DND-41 (cell line): ENCODE data around the gene ALDH6A1.

Experiments
- ATAC-seq: fragments of 200-7000 bp; cut with Tn5 transposase; 3 replicates; pipeline ENCODE4 v1.9.1; 2021; ENCODE audit warnings: low read depth; ENCODE audit not compliant: insufficient read depth
- DNase-seq: peaks from one replicate; pipeline ENCODE4 v3.0.0-alpha.2; 2020
- H2AFZ ChIP-seq: 2 replicates; pipeline ENCODE4 v1.6.0; 2012; ENCODE audit warnings: low read depth, low read length
- H3K27ac ChIP-seq: 2 replicates; pipeline ENCODE4 v1.5.1; 2012; ENCODE audit warnings: low read length, inconsistent platforms
- H3K27me3 ChIP-seq: fragments of 200-600 bp; sonication (generic); 2 replicates; pipeline ENCODE4 v1.6.0; 2012; ENCODE audit warnings: low read length, mild to moderate bottlenecking, inconsistent platforms; ENCODE audit not compliant: insufficient read depth, poor library complexity
- H3K36me3 ChIP-seq: 2 replicates; pipeline ENCODE4 v1.5.1; 2012; ENCODE audit warnings: low read length, inconsistent platforms; ENCODE audit not compliant: insufficient read depth
- H3K4me1 ChIP-seq: 2 replicates; pipeline ENCODE4 v1.5.1; 2012; ENCODE audit warnings: mild to moderate bottlenecking, low read length; ENCODE audit not compliant: insufficient read depth
- H3K4me2 ChIP-seq: 2 replicates; pipeline ENCODE4 v1.6.0; 2012; ENCODE audit warnings: mild to moderate bottlenecking, moderate library complexity, low read length, inconsistent platforms; ENCODE audit not compliant: insufficient read depth
- H3K4me3 ChIP-seq, 2 experiments: fragments of 200-600 bp in 1 of 2; shearing (Covaris generic) in 1 of 2; 2 replicates each; pipeline ENCODE4 v1.5.1; 2012 to 2016; ENCODE audit warnings: inconsistent platforms in 2 of 2, low read length in 2 of 2, mild to moderate bottlenecking in 2 of 2, low read depth in 1 of 2, moderate library complexity in 1 of 2
- H3K79me2 ChIP-seq: 2 replicates; pipeline ENCODE4 v1.6.0; 2012; ENCODE audit warnings: low read length, inconsistent platforms; ENCODE audit not compliant: insufficient read depth
- H3K9ac ChIP-seq: 2 replicates; pipeline ENCODE4 v1.6.0; 2012; ENCODE audit warnings: low read depth, mild to moderate bottlenecking, inconsistent platforms, low read length, moderate library complexity
- H3K9me3 ChIP-seq: 2 replicates; pipeline ENCODE4 v1.5.1; 2012; ENCODE audit warnings: low read length, moderate library complexity, mild to moderate bottlenecking, inconsistent platforms; ENCODE audit not compliant: insufficient read depth, severe bottlenecking
- H4K20me1 ChIP-seq: 2 replicates; pipeline ENCODE4 v1.6.0; 2012; ENCODE audit warnings: low read length; ENCODE audit not compliant: insufficient read depth
- EZH2 ChIP-seq: IDR thresholded peaks from 3 replicates; pipeline ENCODE4 v1.6.1; 2012; ENCODE audit warnings: borderline replicate concordance, low read depth, mild to moderate bottlenecking, moderate library complexity, low read length, inconsistent platforms; ENCODE audit not compliant: severe bottlenecking
- TF ChIP-seq, protein P1 (sequence below): IDR thresholded peaks from 2 replicates; pipeline ENCODE4 v1.5.1; 2012; ENCODE audit warnings: borderline replicate concordance, low read length, moderate library complexity, mild to moderate bottlenecking; ENCODE audit not compliant: poor library complexity, severe bottlenecking; ENCODE audit errors: extremely low read depth

Gene ALDH6A1

DNA sequence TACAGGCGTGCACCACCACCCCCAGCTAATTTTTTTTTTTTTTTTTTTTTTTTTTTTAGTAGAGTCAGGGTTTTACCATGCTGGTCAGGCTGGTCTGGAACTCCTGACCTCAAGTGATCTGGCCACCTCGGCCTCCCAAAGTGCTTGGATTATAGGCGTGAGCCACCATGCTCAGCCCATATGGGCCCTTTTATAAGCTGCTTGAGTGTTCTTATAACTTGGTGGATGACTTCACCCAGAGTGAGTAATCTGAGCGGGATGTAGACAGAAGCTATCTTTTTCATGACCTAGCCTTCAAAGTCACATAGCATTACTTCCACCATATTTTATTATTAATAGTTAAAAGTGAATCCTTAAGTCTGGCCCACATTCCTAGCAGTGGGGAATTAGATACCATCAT lies 48.7 kb downstream of the ALDH6A1 start:
- no peak overlapping the region for H3K4me3 ChIP-seq
- H3K79me2 ChIP-seq, result no peaks in the 10 kb centered on the region
- no peak for TF ChIP-seq EZH2
- TF ChIP-seq, protein P1, sequence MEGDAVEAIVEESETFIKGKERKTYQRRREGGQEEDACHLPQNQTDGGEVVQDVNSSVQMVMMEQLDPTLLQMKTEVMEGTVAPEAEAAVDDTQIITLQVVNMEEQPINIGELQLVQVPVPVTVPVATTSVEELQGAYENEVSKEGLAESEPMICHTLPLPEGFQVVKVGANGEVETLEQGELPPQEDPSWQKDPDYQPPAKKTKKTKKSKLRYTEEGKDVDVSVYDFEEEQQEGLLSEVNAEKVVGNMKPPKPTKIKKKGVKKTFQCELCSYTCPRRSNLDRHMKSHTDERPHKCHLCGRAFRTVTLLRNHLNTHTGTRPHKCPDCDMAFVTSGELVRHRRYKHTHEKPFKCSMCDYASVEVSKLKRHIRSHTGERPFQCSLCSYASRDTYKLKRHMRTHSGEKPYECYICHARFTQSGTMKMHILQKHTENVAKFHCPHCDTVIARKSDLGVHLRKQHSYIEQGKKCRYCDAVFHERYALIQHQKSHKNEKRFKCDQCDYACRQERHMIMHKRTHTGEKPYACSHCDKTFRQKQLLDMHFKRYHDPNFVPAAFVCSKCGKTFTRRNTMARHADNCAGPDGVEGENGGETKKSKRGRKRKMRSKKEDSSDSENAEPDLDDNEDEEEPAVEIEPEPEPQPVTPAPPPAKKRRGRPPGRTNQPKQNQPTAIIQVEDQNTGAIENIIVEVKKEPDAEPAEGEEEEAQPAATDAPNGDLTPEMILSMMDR, result no peak
- no peaks in the 10 kb centered on the region for H3K9me3 ChIP-seq
- no peak overlapping the region for H3K4me2 ChIP-seq
- H4K20me1 ChIP-seq, result no peaks in the 10 kb centered on the region
- no peaks in the 10 kb centered on the region for H3K4me1 ChIP-seq
- ATAC-seq (no peak), DNase-seq (no peak)
- no peaks in the 10 kb centered on the region for H3K36me3 ChIP-seq
- H3K9ac ChIP-seq, result no peak overlapping the region
- H2AFZ ChIP-seq, result no peak overlapping the region
- no peaks in the 10 kb centered on the region for H3K27me3 ChIP-seq
- no peak overlapping the region for H3K27ac ChIP-seq

DNA sequence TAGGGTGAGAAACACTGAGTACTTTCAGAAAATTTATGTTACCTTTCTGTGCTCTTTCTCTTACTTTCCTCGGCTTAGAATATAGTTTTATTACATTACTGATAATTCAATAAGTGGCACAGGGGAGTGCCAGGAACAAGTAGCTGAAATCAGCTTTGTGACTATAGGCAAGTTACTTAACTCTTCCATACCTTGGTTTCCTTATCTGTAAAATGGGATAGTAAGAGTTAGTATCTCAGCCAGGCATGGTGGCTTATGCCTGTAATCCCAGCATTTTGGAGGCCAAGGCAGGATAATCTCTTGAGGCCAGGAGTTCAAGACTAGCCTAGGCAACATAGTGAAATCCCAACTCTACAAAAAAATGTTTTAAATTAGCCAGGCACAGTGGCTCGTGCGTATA lies 49.7 kb downstream of the ALDH6A1 start:
- Histone ChIP-seq H3K79me2 (no peaks in the 10 kb centered on the region), H3K27me3 (no peaks in the 10 kb centered on the region), H3K4me3 (no peak overlapping the region), H3K4me2 (no peak overlapping the region), H3K9ac (no peak overlapping the region), H3K4me1 (no peaks in the 10 kb centered on the region), H3K36me3 (no peaks in the 10 kb centered on the region), H2AFZ (no peak overlapping the region), H3K9me3 (no peaks in the 10 kb centered on the region), H3K27ac (no peak overlapping the region), H4K20me1 (no peaks in the 10 kb centered on the region)
- no peak for TF ChIP-seq EZH2
- TF ChIP-seq, protein P1, result no peak
- no peak for ATAC-seq
- DNase-seq, result no peak

DNA sequence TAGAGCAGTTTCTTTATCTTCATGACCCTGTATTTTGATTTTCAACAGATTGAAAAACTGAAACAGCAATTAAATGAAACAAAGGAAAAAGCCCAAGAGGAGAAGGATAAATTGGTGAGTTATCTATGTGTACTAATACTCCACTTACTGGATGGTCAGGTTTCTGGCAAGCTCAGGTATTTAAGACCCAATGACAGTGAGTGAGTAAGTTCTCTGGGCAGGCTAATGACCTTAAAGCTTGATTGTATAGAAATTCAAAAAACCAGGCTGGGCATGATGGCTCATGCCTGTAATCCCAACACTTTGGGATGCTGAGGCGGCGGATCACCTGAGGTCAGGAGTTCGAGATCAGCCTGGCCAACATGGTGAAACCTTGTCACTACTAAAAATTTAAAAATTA lies 55.1 kb downstream of the ALDH6A1 start:
- H3K27ac ChIP-seq, result no peak overlapping the region

More for the DNA sequence above, 55.1 kb downstream of the ALDH6A1 start:
- Histone ChIP-seq H4K20me1 (no peaks in the 10 kb centered on the region), H3K9ac (no peak overlapping the region), H3K4me2 (no peak overlapping the region), H3K27me3 (no peaks in the 10 kb centered on the region), H3K79me2 (no peaks in the 10 kb centered on the region), H3K36me3 (no peaks in the 10 kb centered on the region), H3K4me1 (no peaks in the 10 kb centered on the region), H2AFZ (no peak overlapping the region), H3K9me3 (no peaks in the 10 kb centered on the region), H3K4me3 (no peak overlapping the region)
- no peak for TF ChIP-seq EZH2
- TF ChIP-seq, protein P1, result no peak
- DNase-seq (no peak), ATAC-seq (no peak)
